ENCODE results near the gene ADI1.

The ADI1 gene, protein sequence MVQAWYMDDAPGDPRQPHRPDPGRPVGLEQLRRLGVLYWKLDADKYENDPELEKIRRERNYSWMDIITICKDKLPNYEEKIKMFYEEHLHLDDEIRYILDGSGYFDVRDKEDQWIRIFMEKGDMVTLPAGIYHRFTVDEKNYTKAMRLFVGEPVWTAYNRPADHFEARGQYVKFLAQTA

DNA sequence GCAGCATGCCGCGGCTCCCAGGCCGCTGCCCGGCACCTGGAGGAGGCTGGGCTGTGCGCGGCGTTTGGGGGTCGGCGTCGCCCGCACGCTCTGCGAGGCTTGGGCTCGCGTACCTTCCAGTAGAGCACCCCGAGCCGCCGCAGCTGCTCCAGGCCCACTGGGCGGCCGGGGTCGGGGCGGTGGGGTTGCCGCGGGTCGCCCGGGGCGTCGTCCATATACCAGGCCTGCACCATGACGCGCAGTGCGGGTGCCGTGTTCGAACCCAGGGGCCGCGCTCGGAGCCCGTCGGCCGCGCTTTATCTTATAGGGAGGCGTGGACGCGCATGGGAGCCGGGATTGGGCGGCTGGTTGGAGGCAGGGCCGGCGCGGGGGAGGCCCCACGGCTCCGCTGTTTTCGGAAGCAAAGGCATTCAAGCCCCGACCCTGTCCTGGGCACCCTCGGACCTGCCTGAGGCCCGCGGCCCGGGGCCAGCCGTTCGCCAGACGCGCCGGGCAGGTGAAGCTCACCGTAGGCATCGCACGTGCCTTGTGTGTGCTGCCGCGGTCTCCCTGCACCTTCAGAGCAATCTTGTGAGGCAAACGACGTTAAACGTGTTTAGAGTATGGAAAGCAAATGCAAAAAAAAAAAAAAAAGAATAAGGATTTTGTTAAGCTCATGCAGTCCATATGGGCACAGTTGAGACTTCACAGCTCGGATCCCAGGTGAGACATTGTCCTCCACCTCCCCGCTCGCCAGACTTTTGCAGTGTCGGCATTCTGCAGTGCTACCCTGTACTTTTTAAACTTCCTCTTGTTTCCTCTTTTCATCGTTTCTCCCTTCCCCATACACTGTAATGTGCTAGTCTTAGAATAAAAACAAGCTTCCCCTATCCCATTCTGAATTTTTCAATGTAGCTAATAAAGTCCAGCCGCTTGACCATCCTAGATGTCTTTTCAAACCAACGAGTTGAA, at the start of gene ADI1:
Gene ADI1, minus strand, starts transcription at position 277 of the 951 bp plus-strand sequence. Its CDS starts 44 bp downstream, at position 233.
- ATAC-seq = peak; percentile 80
- peak; percentile 85 for DNase-seq

- no peak for DNase-seq
Measured at GRCh38 chr2:3566806-3567205, 47.5 kb upstream of the ADI1 start.

GRCh38 chr2:3565117-3565516, 45.8 kb upstream of the ADI1 start:
- no peak for ATAC-seq

More at GRCh38 chr2:3566806-3567205, 47.5 kb upstream of the ADI1 start:
- no peak for ATAC-seq

DNA sequence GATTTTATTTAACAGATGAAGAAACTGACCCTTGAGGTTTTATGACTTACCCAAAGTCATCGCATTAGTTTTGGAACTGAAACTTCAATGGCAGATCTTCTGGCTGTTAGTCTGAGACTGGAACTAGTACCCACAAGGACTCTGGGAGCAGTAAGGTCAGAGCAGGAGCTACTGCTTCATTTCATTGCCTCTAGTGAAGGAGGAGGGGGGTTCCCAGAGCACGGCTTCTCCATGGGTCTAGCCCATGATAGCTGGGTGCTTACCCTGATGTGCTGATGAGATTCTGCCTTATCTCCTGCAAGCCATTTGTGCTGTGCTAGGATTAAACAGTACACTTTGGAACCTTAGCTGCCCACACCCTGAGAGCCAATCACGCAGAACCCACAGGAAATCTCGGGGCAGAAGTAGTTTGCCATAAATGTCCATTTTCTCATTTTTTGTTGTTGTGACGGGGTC, 44.2 kb upstream of the ADI1 start:
- DNase-seq = no peak
- ATAC-seq = no peak

More at GRCh38 chr2:3565117-3565516, 45.8 kb upstream of the ADI1 start:
- DNase-seq = no peak

GRCh38 chr2:3558205-3559014, 39.1 kb upstream of the ADI1 start, which contains the start of gene RNASEH1:
Gene RNASEH1 (minus strand): TSS chr2:3558333. CDS start chr2:3558260, 73 bp downstream.
- ATAC-seq = peak; percentile 98
- peak; percentile 100 for DNase-seq

DNA sequence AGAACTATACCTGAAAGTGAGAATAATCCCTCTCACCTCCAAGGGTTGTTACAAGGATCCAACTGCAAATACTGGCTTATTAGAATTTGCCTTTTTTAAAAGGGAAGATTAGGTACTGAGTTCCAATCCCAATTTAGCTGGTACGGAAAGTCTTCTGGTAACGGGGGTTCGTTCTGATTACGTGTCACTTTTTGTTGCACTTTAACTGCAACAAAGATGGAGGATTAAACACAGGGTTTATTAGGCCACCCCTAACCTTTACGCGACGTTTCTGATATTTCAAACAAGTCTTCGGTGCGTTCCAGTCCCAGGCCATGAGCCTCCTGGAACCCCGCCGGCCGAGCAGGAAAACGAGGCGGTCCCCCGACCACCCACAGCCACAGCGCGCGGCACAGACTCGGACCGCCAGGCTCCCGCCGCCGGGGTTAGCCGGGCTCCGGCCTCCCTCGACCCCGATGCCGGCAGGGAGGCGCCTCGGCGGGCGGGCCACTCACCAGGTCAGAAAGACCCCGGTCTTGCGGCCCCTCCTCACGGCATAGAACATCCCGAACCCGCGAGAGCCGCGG, 38.4 kb upstream of the ADI1 start:
- DNase-seq (no peak), ATAC-seq (no peak)

DNA sequence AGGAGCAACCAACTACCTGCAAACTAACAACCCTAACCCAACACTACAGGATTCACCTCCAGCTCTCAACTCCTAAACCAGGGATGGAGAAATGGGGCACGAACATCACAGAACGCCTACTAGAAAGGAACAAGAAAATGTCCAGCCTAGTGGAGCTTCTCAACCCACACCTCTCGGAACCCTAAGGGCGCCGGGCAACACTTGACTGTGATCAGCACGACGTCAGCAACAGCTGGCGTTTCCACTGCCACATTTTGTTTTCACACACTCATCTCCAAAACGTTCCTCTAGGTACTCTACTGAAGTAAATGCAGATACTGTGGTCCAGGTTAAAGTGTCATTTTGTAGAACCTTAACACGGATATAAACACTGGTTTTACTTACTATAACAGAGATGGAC, 34.6 kb upstream of the ADI1 start:
- no peak for DNase-seq
- no peak for ATAC-seq

DNA sequence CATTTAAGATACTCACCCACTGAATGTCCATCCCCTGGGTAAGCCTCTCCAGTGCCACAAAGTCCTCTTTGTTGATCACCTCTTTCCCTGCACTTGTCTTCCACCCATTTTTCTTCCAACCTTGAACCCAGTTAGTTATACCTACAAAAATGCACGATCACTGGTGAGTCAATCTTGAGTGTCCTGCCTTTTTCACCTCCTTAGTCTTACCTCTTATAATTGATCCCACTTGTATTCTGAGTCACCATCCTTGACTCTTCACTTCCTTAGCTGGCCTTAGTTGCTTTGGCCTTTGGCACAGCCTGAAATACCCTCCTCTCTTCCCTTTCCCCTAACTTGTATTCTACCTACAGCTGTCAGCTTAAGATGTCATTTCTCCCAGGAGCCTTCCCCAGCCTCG, 28.6 kb upstream of the ADI1 start:
- DNase-seq (no peak), ATAC-seq (no peak)

DNA sequence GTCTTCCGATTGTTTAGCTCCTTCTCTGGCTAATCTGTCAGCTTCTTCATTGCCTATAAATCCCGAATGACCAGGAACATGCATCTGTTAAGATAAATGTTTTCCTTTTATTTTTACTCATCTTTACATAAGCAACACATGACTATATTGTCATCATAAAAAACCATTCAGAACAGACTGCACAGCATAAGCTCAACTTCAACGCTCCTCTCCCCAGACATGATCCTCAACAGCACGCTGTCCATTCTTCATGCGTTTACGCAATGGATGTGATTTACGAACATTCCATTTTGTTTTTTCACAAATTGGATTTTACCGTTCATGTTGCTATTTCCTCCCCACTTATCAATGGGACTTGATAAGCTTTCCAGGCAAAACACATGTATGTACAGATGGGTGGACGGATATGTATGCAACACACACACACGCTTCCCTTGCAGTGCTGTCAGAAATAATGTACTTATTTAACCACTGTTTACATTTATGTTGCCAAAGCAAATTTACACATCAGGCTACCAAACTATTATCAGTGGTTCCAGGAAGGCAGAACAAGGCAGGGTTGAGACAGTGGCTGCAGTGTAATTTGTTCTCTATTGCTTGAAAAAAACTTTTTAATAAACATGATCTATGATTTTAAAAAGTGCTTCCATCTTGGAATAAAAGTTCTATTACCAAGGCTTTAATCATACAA, 26.6 kb upstream of the ADI1 start:
- DNase-seq (no peak), ATAC-seq (no peak)

DNA sequence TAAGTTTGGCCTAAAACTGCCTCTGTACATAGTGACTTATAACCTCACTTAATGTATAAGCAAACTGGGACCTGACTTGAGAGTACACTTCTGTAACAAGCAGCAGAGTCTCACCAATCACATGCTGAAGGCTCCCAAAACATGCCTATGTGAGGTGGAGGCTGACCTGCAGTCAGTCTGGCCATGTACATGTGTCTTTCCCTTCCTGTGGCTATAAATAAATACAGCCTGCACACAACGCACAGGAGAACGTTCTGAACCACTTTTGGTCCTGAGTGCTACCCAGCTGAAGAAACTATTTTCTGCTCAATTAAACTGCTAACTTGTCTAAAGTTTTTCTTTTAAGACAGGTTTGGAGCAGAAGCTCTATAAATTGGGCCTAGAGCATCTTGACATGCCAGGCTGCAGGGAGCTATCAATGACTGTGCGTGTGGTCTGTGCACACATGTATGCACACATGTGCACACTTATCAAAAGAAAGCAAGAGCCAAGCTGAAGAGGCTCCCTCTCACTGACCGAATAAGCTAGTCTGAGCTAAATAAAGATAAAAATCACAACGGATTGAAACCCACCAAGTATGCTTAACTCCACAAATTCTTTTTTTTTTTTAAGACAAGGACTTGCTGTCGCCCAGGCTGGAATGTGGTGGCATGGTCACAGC, 23.8 kb upstream of the ADI1 start:
- ATAC-seq = no peak

GRCh38 chr2:3542107-3542506, 22.8 kb upstream of the ADI1 start:
- ATAC-seq (no peak), DNase-seq (no peak)

More for the DNA sequence above, 23.8 kb upstream of the ADI1 start:
- DNase-seq = no peak

- ATAC-seq (no peak), DNase-seq (no peak)
Measured at GRCh38 chr2:3539836-3540235, 20.5 kb upstream of the ADI1 start.

DNA sequence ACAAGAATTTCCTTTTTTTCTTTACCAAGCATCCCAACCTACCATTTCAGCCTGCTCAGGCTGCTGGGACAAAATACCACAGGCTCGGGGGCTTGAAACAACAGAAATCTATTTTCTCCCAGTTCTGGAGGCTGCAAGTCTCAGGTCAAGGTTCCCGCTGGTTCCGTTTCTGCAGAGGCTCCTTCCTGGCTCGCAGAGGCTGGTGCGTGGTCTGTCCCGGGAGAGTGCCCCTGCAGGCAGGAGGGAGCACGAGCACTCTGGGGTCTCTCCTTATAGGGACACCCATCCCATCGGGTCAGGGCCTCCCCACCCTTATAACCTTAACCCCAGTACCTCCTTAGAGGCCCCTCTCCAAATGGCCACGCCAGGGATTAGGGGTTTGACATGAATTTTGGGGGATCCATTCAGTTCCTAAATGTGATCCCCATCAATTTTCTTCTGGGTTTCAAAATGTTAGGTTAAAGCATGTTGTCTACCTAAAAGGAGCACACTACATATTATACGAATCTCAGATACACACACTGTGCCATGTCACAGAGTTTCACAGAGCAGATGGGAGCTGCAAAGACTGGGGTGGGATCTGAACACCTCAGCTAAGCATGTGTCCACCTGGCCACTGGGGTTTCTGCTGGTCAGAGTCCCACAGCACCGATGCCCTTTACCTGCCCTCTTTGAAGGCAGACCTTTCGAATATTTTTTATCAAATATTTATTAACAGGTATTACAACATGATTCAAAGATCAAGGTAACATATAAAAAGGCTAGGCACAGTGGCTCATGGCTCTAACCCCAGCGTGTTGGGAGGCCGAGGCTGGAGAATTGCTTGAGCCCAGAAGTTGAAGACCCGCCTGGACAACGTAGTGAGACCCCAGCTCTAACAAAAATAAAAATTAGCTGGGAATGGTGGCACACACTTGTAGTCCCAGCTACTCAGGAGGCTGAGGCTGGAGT, 17.6 kb upstream of the ADI1 start:
- ATAC-seq = peak; percentile 57
- DNase-seq = no peak

DNA sequence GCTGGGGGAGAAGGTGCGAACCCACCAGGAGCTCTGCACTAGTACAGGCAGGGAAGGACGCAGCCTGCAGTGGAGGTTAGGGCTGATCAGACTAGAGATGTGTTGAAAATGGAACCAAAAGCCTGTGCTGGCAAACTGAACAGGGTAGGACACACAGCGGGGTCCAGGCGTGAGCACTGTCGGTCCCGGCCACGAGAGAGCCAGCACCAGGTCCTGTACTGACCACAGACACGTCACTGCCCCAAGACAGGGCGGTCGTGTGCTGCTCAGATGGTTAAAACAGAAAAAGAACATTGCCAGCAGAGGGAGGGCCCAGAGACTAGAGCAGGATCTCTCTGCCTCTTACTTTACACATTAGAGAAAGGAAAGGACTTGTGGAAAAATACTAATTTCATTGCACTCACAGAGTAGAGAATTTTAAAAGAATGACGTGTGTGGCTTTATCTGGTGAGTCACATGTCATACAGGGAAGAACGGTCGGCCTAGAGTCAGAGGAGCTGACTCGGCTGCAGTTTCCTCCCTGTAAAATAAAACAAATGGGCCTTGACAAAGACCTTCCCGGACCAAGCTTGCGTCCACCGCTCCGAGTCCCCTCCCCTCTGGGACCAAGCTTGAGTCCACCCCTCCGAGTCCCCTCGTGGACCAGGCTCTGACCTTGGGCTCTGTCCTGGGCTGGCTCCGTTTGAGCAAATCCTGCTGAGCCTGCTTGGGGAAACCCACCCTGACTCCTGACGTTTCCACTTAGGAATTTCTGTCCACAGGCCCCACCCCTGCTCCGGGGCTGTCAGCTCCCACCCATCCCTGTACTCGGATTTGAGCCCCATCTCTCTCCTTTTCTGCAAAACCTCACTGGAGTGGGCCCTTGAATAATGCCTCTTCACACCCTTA, 16.7 kb upstream of the ADI1 start:
- DNase-seq = no peak
- ATAC-seq = peak; percentile 33

- DNase-seq (no peak), ATAC-seq (no peak)
Measured at GRCh38 chr2:3535467-3535793, 16.1 kb upstream of the ADI1 start.

GRCh38 chr2:3534251-3534814, 15.0 kb upstream of the ADI1 start:
- DNase-seq (no peak), ATAC-seq (no peak)

DNA sequence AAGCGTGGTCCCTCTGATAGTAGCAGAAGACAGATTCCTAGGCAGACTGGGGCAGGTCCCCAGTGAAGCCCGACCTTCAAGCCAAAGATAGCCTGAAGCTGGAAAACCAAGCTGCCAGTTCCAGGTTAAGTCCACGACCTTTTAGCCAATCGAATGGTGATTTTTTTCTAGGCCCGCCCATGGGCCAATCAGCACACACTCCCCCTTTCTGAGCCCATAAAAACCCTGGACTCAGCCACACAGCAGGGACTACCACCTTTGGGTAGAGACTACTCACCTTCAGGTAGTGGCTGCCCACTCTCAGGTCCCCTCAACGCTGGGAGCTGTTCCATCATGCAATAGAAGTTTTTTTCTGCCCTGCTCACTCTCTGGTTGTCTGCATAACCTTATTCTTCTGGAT, 14.5 kb upstream of the ADI1 start:
- ATAC-seq = no peak
- DNase-seq = no peak

DNA sequence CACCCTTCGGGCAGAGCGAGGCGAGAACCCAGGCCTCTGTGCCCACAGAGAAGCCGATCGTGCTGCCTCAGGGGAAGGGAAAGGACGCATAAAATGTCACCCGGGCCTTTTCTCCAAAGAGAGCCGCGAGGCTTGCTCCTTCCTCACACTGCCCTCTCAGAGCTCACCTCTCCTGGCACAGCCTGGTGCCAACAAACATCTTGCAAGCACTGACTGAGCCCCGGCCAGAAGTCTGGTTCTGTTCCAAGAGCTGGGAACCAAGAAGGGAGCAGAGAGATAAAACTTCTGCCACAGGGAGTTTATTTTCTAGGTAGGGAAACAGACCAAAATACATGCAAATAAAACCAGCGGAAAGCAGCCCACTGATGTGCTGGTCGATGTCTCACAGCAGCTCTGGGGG, 13.6 kb upstream of the ADI1 start:
- ATAC-seq = no peak

More for the DNA sequence above, 13.6 kb upstream of the ADI1 start:
- DNase-seq = no peak

All from stimulated activated naive CD8-positive, alpha-beta T cell treated with anti-CD3 and anti-CD28 coated beads, Interleukin-15, Interleukin-2, amounts not matched to agents 100 U/mL and 50 U/mL, for 24 hours (primary cell).